Activated T-cell treated with anti-CD3 and anti-CD28 coated beads for 24 hours (primary cell): ENCODE measurements around the gene IFT43.

ENCODE experiments used
- DNase-seq: peaks from one replicate; pipeline ENCODE4 v3.0.0-alpha.2; 2020; ENCODE audit warnings: low read depth

The IFT43 gene

GRCh38 chr14:75985618-75986438 lies at the start of gene IFT43:
IFT43 (plus strand) TSS chr14:75985763; CDS start chr14:75985787, 24 bp downstream.
- DNase-seq, result peak; percentile 89

- DNase-seq, result no peak
Observed at GRCh38 chr14:75939200-75939599, 46.4 kb upstream of the IFT43 start.

- no peak for DNase-seq
Observed at GRCh38 chr14:75941030-75941429, 44.5 kb upstream of the IFT43 start.

GRCh38 chr14:75944607-75945241 lies 40.8 kb upstream of the IFT43 start:
- no peak for DNase-seq

GRCh38 chr14:75946785-75947184 lies 38.8 kb upstream of the IFT43 start:
- DNase-seq, result no peak

- DNase-seq, result no peak
Observed at GRCh38 chr14:75952489-75952888, 33.1 kb upstream of the IFT43 start.

GRCh38 chr14:75959031-75959430 lies 26.5 kb upstream of the IFT43 start:
- DNase-seq, result no peak

GRCh38 chr14:75960231-75960630 lies 25.3 kb upstream of the IFT43 start:
- no peak for DNase-seq

GRCh38 chr14:75961662-75962061 lies 23.9 kb upstream of the IFT43 start:
- DNase-seq, result no peak

- DNase-seq, result no peak
Observed at GRCh38 chr14:75967866-75968265, 17.7 kb upstream of the IFT43 start.

- DNase-seq, result no peak
Observed at GRCh38 chr14:75968456-75968855, 17.1 kb upstream of the IFT43 start.

- no peak for DNase-seq
Observed at GRCh38 chr14:75969126-75969525, 16.4 kb upstream of the IFT43 start.

- DNase-seq, result no peak
Observed at GRCh38 chr14:75969891-75970290, 15.7 kb upstream of the IFT43 start.

GRCh38 chr14:75970989-75971388 lies 14.6 kb upstream of the IFT43 start:
- no peak for DNase-seq

- DNase-seq, result no peak
Observed at GRCh38 chr14:75971509-75971908, 14.1 kb upstream of the IFT43 start.

GRCh38 chr14:75972801-75973421 lies 12.7 kb upstream of the IFT43 start:
- DNase-seq, result no peak

GRCh38 chr14:75976826-75977581 lies 8.6 kb upstream of the IFT43 start:
- DNase-seq, result no peak

- no peak for DNase-seq
Observed at GRCh38 chr14:75977582-75977943, 8.0 kb upstream of the IFT43 start.

- DNase-seq, result no peak
Observed at GRCh38 chr14:75978249-75978731, 7.3 kb upstream of the IFT43 start.

- DNase-seq, result no peak
Observed at GRCh38 chr14:75979071-75979571, 6.4 kb upstream of the IFT43 start.

GRCh38 chr14:75979648-75980565 lies 5.7 kb upstream of the IFT43 start:
- DNase-seq, result no peak
